Epithelial cell of proximal tubule (primary cell): Measurements from ENCODE around the gene TEX13C. TPM values are rescaled to one million over a fixed set of nuclear protein-coding genes. Genes with fewer than 3 reads are reported as not detected.

Experiments
- DNase-seq: peaks from one replicate; pipeline ENCODE4 v3.0.0-alpha.2; 2011; ENCODE audit warnings: low read depth
- H3K4me3 ChIP-seq: 2 replicates; pipeline ENCODE4 v1.5.1; 2011; ENCODE audit warnings: low read depth, mild to moderate bottlenecking, low read length
- total RNA-seq: library from RNA; depleted of rRNA; stranded (reverse); fragments of >200 nt; gene quantifications from 2 replicates; pipeline ENCODE4 v1.2.3, GENCODE V29; 2015
- TF ChIP-seq, protein P1 (sequence below): conservative IDR thresholded peaks from 2 replicates; pipeline ENCODE4 v1.5.1; 2012; ENCODE audit warnings: low read depth, mild to moderate bottlenecking, low read length

TEX13C gene
- total RNA-seq, 1 donor from 2014 or later, result not detected

DNA sequence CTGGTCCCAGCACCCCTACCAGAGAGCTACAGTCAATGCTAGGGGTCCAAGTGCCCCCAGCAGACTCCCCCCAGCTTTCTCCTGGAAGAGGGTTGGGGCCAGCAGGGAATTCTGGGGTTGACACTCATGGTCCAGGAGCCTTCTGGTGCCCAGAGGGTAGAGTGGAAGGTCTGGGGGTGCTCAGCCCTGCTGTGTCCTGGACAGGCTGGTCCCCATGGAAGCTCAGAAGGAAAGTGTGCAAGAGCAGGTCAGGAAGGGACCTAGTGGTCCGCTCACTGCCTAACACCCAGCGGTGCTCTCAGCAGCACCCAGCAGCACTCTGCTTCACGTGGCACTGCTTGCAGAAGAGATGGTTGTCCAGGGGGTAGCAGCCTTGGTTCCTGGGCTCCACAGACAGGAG, 6.9 kb downstream of the TEX13C start:
- no peak for DNase-seq
- H3K4me3 ChIP-seq, result no peak overlapping the region
- TF ChIP-seq, protein P1, sequence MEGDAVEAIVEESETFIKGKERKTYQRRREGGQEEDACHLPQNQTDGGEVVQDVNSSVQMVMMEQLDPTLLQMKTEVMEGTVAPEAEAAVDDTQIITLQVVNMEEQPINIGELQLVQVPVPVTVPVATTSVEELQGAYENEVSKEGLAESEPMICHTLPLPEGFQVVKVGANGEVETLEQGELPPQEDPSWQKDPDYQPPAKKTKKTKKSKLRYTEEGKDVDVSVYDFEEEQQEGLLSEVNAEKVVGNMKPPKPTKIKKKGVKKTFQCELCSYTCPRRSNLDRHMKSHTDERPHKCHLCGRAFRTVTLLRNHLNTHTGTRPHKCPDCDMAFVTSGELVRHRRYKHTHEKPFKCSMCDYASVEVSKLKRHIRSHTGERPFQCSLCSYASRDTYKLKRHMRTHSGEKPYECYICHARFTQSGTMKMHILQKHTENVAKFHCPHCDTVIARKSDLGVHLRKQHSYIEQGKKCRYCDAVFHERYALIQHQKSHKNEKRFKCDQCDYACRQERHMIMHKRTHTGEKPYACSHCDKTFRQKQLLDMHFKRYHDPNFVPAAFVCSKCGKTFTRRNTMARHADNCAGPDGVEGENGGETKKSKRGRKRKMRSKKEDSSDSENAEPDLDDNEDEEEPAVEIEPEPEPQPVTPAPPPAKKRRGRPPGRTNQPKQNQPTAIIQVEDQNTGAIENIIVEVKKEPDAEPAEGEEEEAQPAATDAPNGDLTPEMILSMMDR, result no peak

DNA sequence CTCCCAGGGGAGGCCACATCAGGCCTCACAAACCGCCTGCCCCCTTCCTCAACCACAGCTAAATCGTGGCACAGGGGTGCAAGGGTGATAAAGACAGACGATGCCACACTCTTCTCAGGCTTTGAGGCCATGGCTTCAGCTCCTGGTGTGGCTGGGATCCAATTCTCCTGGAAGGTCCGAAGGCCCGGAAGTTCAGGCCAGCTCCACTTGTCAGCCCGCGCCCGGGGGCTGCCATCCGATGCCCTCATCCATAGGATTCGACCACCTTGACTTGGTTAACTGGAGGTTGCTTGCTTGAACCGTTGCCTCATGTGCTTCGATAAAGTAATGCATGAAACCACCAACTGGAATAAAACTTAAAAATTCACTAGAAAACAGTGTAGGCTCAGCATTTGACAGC, 8.2 kb downstream of the TEX13C start:
- no peak for DNase-seq
- TF ChIP-seq, protein P1, result no peak

DNA sequence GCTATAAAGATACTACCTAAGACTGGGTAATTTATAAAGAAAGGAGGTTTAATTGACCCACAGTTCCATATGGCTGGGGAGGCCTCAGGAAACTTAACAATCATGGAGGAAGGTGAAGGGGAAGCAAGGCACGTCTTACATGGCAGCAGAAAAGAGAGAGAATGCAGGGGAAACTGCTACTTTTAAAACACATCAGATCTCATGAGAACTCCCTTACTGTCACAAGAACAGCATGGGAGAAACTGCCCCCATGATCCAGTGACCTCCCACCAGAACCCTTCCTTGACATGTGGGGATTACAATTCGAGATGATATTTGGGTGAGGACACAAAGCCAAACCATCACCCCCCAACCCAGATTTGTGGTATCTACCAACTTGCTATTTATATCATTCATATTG, 13.9 kb downstream of the TEX13C start:
- TF ChIP-seq, protein P1, result no peak
- DNase-seq, result no peak
- no peak overlapping the region for H3K4me3 ChIP-seq

More for the DNA sequence above, 8.2 kb downstream of the TEX13C start:
- no peak overlapping the region for H3K4me3 ChIP-seq

DNA sequence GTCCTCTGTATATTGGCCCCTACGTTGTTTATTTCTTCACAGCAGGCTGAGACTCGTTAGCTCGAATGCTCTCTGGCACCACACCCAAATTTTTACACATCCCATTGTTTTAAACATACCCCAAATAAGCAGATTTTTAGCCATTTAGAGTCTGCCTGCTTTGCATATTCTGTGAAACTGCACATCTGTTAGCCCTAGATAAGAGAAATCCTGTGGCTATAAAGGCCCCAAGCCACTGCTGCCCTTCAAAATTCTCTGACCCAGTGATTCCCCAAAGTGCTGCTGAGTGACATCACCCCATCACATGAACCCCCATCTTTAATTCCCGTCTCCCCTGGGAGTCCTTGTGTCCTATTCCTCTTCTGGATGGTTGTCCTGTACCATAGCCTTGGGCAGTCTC, 20.8 kb downstream of the TEX13C start:
- TF ChIP-seq, protein P1, result no peak
- no peak for DNase-seq
- H3K4me3 ChIP-seq, result no peak overlapping the region

DNA sequence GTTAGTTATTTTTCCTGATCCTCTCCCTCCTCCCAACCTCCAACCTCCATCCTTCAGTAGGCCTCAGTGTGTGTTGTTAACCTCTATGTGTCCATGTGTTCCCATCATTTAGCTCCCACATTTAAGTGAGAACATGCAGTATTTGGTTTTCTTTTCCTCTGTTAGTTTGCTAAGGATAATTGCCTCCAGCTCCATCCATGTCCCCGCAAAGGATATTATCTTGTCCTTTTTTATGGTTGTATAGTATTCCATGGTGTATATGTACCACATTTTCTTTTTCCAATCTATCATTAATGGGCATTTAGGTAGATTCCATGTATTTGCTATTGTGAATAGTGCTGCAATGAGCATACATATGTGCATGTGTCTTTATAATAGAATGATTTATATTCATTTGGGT, 54.5 kb downstream of the TEX13C start:
- no peak for DNase-seq
- TF ChIP-seq, protein P1, result no peak
- H3K4me3 ChIP-seq, result no peak overlapping the region
